Endothelial cell of umbilical vein (primary cell): ENCODE measurements around the gene THY1.

Experiments used
- EZH2 ChIP-seq: IDR thresholded peaks from 2 replicates; pipeline ENCODE4 v1.6.1; 2012; ENCODE audit warnings: borderline replicate concordance, low read depth, mild to moderate bottlenecking, moderate library complexity, low read length, inconsistent platforms; ENCODE audit not compliant: severe bottlenecking
- FOS ChIP-seq: IDR thresholded peaks from 2 replicates; pipeline ENCODE4 v1.6.1; 2011; ENCODE audit warnings: mild to moderate bottlenecking, low read length, moderate library complexity, borderline replicate concordance; ENCODE audit not compliant: insufficient read depth
- GATA2 ChIP-seq: IDR thresholded peaks from 2 replicates; pipeline ENCODE4 v1.7.0; 2011; ENCODE audit warnings: low read depth, mild to moderate bottlenecking, moderate library complexity, mixed read lengths, low read length; ENCODE audit not compliant: insufficient read length, insufficient read depth
- JUN ChIP-seq: IDR thresholded peaks from 2 replicates; pipeline ENCODE4 v1.6.1; 2011; ENCODE audit warnings: borderline replicate concordance, low read depth; ENCODE audit not compliant: insufficient read length, insufficient read depth
- MYC ChIP-seq: IDR thresholded peaks from one replicate; pipeline ENCODE4 v1.6.1; 2011; ENCODE audit warnings: mild to moderate bottlenecking, low read depth, low read length
- POLR2A ChIP-seq: IDR thresholded peaks from 2 replicates; pipeline ENCODE4 v1.6.1; 2012; ENCODE audit warnings: low read depth, mild to moderate bottlenecking, control low read depth, low read length
- POLR2AphosphoS5 ChIP-seq: IDR thresholded peaks from 2 replicates; pipeline ENCODE4 v1.6.1; 2012; ENCODE audit warnings: low read depth, mild to moderate bottlenecking, control low read depth, low read length, moderate library complexity; ENCODE audit not compliant: insufficient read depth
- TF ChIP-seq, protein P1 (sequence below), 2 donors: IDR thresholded peaks; 1 replicate in 1 of 2; 2 replicates in 1 of 2; pipeline ENCODE4 v1.5.1; 2011; ENCODE audit warnings: low read length in 2 of 2, mild to moderate bottlenecking in 2 of 2, moderate library complexity in 2 of 2, control low read depth in 1 of 2, inconsistent platforms in 1 of 2, low read depth in 1 of 2; ENCODE audit not compliant: insufficient read depth in 1 of 2; ENCODE audit errors: extremely low read depth in 1 of 2
- TF ChIP-seq, protein P2 (sequence below): IDR thresholded peaks from 2 replicates; pipeline ENCODE4 v1.6.1; 2011; ENCODE audit not compliant: insufficient read depth, insufficient read length

DNA sequence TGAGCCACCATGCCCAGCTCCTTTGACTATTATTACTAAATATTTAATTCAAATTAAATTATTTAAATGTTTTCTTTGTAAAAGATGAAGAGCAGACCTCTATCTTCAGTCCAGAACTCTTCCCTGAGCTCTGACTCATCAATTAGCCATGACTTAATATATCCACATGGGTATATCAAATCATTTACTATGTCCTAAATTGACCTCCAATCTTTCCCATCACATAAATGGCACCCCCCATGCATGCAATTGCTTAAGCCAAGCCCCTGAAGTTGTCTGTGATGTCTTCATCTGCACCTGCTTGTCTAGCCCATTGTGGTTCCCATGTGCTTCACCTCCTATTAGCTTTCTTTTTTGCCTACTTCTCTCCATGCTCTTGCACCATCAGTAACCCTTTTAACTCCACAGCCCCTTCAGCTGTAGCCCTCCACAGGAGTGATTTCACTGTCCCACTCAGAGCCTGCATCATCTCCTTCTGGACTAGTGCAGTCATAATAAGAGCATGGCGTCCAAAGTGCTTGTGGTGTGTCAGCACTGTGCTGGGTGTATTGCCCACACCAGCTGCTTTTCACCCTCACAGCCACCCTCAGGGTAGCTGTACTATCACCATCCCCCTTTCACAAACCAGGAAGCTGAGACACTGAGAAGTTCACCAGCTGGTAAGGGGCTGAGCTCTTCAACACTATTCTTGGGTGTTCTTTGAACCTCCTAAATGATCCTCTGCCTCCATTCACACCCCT is 11.8 kb upstream of the THY1 start:
- no peak for TF ChIP-seq FOS
- TF ChIP-seq, protein P1, sequence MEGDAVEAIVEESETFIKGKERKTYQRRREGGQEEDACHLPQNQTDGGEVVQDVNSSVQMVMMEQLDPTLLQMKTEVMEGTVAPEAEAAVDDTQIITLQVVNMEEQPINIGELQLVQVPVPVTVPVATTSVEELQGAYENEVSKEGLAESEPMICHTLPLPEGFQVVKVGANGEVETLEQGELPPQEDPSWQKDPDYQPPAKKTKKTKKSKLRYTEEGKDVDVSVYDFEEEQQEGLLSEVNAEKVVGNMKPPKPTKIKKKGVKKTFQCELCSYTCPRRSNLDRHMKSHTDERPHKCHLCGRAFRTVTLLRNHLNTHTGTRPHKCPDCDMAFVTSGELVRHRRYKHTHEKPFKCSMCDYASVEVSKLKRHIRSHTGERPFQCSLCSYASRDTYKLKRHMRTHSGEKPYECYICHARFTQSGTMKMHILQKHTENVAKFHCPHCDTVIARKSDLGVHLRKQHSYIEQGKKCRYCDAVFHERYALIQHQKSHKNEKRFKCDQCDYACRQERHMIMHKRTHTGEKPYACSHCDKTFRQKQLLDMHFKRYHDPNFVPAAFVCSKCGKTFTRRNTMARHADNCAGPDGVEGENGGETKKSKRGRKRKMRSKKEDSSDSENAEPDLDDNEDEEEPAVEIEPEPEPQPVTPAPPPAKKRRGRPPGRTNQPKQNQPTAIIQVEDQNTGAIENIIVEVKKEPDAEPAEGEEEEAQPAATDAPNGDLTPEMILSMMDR (IDR thresholded peaks at IDR 0.05; ENCODE audit: extremely low read depth in 1 of 2, insufficient read depth in 1 of 2, low read depth in 1 of 2, low read length in 2 of 2): no peak
- TF ChIP-seq POLR2AphosphoS5: no peak
- no peak for TF ChIP-seq POLR2A
- TF ChIP-seq, protein P2, sequence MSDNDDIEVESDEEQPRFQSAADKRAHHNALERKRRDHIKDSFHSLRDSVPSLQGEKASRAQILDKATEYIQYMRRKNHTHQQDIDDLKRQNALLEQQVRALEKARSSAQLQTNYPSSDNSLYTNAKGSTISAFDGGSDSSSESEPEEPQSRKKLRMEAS: no peak
- TF ChIP-seq EZH2: no peak
- TF ChIP-seq JUN: no peak
- TF ChIP-seq MYC: no peak
- no peak for TF ChIP-seq GATA2
